Suprapubic skin (tissue), 3 donors: ENCODE data around the gene EPB41L4A.

ENCODE experiments used
- POLR2AphosphoS5 ChIP-seq, 3 donors: sonication (generic); formaldehyde crosslinking; IDR thresholded peaks; one replicate each; pipeline ENCODE4 v1.6.1; 2017; ENCODE audit warnings: antibody characterized with exemption in 3 of 3
- TF ChIP-seq, protein P1 (sequence below), 2 donors: fragments of 200-600 bp in 1 of 2; fragments of 450-650 bp in 1 of 2; sonication (generic) in 1 of 2; IDR thresholded peaks; one replicate each; pipeline ENCODE4 v1.5.1; 2016 to 2019; ENCODE audit warnings: antibody characterized with exemption in 2 of 2, mild to moderate bottlenecking in 1 of 2, moderate library complexity in 1 of 2

DNA sequence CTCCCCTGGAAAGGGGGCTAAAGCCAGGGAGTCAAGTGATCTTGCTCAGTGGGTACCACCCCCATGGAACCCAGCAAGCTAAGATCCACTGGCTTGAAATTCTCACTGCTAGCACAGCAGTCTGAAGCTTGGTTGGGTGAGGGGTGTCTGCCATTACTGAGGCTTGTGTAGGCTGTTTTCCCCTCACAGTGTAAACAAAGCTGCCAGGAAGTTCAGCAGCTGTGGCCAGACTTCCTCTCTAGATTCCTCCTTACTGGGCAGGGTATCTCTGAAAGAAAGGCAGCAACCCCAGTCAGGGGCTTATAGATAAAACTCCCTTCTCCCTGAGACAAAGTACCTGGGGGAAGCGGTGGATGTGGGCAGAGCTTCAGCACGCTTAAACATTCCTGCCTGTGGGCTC, 17.1 kb upstream of the EPB41L4A start:
- TF ChIP-seq, protein P1, sequence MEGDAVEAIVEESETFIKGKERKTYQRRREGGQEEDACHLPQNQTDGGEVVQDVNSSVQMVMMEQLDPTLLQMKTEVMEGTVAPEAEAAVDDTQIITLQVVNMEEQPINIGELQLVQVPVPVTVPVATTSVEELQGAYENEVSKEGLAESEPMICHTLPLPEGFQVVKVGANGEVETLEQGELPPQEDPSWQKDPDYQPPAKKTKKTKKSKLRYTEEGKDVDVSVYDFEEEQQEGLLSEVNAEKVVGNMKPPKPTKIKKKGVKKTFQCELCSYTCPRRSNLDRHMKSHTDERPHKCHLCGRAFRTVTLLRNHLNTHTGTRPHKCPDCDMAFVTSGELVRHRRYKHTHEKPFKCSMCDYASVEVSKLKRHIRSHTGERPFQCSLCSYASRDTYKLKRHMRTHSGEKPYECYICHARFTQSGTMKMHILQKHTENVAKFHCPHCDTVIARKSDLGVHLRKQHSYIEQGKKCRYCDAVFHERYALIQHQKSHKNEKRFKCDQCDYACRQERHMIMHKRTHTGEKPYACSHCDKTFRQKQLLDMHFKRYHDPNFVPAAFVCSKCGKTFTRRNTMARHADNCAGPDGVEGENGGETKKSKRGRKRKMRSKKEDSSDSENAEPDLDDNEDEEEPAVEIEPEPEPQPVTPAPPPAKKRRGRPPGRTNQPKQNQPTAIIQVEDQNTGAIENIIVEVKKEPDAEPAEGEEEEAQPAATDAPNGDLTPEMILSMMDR (IDR thresholded peaks at IDR 0.05) = no peak
- TF ChIP-seq POLR2AphosphoS5 (IDR thresholded peaks at IDR 0.05) = no peak
